ENCODE results near the gene WDR20.

WDR20 gene

DNA sequence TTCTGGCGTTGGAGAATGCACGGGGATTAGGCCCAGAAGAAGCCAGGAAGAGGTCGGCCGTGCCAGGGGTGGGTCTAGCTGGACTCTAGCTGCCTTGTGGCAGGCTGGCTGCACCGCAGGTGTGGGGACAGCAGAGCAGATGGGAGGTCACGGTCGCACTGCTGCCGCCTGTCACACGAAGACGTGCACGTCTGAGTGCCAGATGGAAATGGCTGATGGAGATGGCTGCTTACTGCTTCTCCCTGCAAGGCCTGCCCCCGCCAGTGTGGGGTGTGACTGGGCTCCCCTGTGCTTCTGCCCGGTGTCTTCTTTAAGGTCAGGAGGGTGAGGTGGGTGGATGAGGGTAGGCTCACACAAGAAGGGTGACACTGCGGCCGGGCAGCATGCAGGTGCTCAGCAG, 86.2 kb downstream of the WDR20 start:
- no peak overlapping the region for H3K4me3 ChIP-seq (replicated peaks; ENCODE audit: low read depth, low read length)
- TF ChIP-seq, protein P1, sequence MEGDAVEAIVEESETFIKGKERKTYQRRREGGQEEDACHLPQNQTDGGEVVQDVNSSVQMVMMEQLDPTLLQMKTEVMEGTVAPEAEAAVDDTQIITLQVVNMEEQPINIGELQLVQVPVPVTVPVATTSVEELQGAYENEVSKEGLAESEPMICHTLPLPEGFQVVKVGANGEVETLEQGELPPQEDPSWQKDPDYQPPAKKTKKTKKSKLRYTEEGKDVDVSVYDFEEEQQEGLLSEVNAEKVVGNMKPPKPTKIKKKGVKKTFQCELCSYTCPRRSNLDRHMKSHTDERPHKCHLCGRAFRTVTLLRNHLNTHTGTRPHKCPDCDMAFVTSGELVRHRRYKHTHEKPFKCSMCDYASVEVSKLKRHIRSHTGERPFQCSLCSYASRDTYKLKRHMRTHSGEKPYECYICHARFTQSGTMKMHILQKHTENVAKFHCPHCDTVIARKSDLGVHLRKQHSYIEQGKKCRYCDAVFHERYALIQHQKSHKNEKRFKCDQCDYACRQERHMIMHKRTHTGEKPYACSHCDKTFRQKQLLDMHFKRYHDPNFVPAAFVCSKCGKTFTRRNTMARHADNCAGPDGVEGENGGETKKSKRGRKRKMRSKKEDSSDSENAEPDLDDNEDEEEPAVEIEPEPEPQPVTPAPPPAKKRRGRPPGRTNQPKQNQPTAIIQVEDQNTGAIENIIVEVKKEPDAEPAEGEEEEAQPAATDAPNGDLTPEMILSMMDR (IDR thresholded peaks at IDR 0.05; ENCODE audit: low read depth, low read length, missing control alignments): no peak
- no peak for DNase-seq (ENCODE audit: extremely low read depth, low read depth)

DNA sequence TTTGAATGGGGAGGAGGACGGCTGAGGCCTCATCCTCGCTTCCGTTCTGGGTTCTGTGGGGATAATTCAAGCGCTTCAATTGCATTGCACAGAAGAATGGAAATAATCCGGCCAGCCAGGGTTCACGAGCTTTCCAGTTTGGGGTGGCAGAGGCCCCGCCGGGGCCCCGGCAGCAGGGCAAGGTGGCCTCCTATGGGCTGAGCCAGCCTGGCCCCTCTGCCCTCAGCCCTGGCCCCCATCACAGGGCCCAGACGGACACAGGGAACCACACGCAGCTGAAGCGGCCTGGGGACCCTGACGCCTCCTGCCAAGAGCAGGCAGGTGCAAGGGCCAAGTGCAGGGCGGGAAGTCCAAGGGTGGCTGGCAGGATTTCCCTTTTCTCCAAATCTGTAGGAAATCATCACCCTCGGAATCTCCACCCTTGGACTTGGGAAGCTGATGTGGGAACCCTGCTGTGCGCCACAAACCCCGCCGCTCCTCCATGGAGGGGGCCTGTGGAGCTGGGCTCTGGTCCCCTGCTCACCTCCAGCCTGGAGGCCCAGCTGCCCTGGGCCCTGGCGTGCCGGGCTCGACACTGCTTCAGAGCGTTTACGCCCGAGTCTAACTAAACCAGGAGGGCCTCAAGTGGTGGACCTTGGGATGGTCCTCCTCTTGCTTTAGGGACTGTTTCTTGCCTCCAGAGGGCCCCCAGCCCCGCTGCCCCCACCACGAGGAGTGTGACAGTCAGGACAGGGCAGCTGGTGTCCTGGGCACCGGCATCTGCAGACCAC, 86.8 kb downstream of the WDR20 start:
- TF ChIP-seq, protein P1 (IDR thresholded peaks at IDR 0.05; ENCODE audit: low read depth, low read length, missing control alignments): no peak
- no peak for DNase-seq (ENCODE audit: extremely low read depth, low read depth)
- no peak overlapping the region for H3K4me3 ChIP-seq (replicated peaks; ENCODE audit: low read depth, low read length)

DNA sequence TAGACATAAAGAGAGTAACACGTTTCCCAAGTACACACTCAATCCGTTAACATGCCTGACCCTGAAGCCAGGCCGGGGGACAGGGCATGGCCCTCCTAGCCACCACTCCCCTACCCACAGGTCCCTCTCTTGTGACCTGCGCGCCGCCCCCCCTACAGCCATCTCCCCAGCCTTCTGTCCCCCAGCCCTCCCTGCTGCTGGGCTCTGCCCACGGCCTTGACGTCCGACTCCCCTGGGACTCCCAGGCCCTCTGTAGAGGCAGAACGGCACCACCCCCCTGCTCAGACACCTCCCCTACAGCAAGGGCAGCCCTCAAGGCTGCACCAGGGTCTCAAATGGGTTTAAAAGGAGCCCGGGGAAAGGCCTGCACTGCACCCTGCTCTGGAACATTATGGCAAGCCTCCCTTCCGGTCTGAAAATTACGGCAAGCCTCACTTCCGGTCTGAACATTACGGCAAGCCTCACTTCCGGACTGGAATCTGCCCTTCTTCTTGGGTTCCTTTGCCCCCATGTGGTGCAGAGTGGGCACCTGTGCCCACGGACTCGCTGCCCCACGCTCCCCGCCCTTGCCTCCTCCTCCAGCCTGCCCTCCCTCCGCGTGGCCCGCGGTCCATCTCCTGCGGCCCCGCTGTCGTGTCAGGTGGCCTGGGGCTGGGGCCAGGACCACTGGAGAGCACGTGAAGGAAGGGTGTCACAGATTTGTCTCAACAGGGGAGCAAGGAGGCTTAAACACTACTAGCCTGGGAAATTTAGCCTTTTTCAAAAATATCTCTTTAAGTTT, 87.7 kb downstream of the WDR20 start:
- TF ChIP-seq, protein P1 (IDR thresholded peaks at IDR 0.05; ENCODE audit: low read depth, low read length, missing control alignments): no peak
- H3K4me3 ChIP-seq (replicated peaks; ENCODE audit: low read depth, low read length): no peak overlapping the region
- DNase-seq (ENCODE audit: extremely low read depth, low read depth): no peak

DNA sequence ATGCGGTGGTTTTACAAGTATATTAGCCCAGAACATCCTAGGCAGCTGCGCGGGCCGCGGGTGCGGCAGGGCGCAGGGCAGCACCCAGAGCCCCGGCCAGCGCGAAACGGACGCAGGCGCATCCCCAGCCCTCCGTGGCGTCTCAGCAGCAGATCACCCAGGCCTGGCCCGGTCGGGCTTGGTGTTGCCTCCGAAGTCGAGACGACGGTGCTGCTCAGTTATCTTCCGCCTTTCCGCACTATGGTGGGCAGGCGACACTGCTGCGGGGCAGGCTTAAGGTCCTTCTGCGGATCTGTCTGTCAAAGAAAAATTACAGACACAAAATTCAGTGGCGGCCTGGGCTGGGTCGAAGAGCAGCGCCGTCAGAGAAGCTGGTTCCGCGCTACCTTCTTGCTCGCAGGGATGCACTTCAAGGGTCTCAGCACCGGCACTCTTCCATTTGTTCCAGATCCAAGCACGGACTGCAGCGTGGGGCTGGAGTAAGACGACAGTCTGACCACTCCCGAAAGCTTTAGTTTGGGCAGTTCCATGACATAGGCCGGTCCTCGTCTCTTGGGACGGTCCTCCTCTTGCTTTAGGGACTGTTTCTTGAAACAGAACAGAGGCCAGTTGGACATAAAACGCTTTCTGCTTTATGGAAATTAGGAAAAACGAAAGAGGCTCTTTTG, 89.5 kb downstream of the WDR20 start:
- TF ChIP-seq, protein P1 (IDR thresholded peaks at IDR 0.05; ENCODE audit: low read depth, low read length, missing control alignments): no peak
- H3K4me3 ChIP-seq (replicated peaks; ENCODE audit: low read depth, low read length): no peak overlapping the region
- no peak for DNase-seq (ENCODE audit: extremely low read depth, low read depth)

DNA sequence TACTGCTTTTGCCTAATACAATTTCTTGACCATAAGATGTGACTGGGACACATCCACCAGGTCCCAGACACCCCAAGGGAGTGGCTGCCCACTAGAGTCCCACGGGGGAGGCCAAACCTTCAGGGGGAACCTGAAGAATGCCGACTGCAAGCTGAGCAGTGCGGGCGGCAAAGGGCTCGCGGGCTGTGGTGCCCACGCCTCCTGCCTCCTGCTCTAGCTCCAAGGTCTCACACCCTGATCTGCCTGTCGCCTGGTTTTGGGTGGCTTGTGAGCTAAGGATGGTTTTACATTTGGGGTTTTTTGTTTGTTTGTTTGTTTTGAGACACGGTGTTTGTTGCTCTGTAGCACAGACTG, 90.0 kb downstream of the WDR20 start:
- no peak for DNase-seq (ENCODE audit: extremely low read depth, low read depth)
- H3K4me3 ChIP-seq (replicated peaks; ENCODE audit: low read depth, low read length): no peak overlapping the region
- TF ChIP-seq, protein P1 (IDR thresholded peaks at IDR 0.05; ENCODE audit: low read depth, low read length, missing control alignments): no peak

DNA sequence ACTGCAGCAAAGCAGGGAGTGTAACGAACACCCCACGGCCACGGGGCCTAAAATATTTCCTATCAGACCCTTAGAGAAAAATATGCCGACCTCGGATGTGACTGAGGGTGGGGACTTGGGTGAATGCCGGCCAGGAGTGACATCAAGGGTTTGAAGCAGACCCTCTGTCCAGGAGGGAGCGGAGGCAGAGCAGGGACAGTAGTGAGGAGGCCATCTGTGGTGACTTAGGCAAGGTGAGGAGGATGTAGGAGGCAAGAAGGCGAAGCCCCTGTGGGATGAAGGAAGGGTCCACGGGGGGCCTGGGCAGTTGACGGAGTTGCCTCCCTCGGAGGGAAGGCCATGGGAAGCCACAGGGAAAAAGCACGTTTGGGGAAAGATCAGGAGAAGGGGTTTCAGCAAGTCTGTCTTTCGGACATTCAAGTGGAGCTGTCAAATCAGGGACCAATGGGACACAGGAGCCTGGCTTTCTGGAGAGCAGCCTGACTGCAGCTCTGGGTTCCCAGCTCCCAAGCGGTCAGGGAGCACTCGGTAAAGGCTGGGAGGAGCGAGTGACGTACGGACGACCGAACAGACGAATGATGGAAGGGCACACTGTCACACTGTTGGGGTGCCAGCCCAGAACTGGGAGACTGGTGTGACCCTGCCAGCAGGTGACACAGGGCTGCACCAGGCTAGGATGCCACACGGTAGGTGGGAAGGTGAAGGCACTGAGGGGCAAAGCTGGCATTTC, 90.9 kb downstream of the WDR20 start:
- DNase-seq (ENCODE audit: extremely low read depth, low read depth): no peak
- H3K4me3 ChIP-seq (replicated peaks; ENCODE audit: low read depth, low read length): no peak overlapping the region
- TF ChIP-seq, protein P1 (IDR thresholded peaks at IDR 0.05; ENCODE audit: low read depth, low read length, missing control alignments): no peak
